Caco-2 (cell line): Measurements from ENCODE around the gene DDX54. TPM values are rescaled to one million over a fixed set of nuclear protein-coding genes. Genes with fewer than 3 reads are reported as not detected.
A peak's percentile ranks its signal among the peaks of the same experiment; 100 is the strongest.

Source experiments
- BruUV-seq: library from RNA; stranded (reverse); fragments of 400-500 nt; replicated peaks from 2 replicates; lab custom pipeline; 2021; lab: Mats Ljungman, UMichigan
- CTCF ChIA-PET: fragments of 300-600 bp; sonication (Branson Sonifier 250); formaldehyde crosslinking; loops from one replicate; lab custom pipeline; 2022; ENCODE audit warnings: antibody characterized with exemption; lab: Charles Lee
- POLR2A ChIA-PET: fragments of 300-600 bp; sonication (Branson Sonifier 250); formaldehyde crosslinking; loops from one replicate; lab custom pipeline; 2022; ENCODE audit warnings: antibody characterized with exemption; lab: Charles Lee
- DNase-seq, 2 experiments: peaks; one replicate each; pipeline versions ENCODE4 v3.0.0 to v3.0.0-alpha.2; 2020 to 2022
- H3K27me3 ChIP-seq: replicated peaks from 2 replicates; pipeline ENCODE4 v1.6.0; 2011; ENCODE audit warnings: low read length; ENCODE audit not compliant: control insufficient read depth, insufficient read depth
- H3K36me3 ChIP-seq: 2 replicates; pipeline ENCODE4 v1.5.1; 2011; ENCODE audit warnings: low read length; ENCODE audit not compliant: control insufficient read depth, insufficient read depth
- H3K4me1 ChIP-seq: fragments of 250-450 bp; sonication (Bioruptor Pico); 2 replicates; pipeline ENCODE4 v1.5.1; 2020; ENCODE audit warnings: mild to moderate bottlenecking
- H3K4me3 ChIP-seq: 2 replicates; pipeline ENCODE4 v1.5.1; 2011; ENCODE audit warnings: low read depth, mild to moderate bottlenecking, control low read depth, low read length
- H3K9me3 ChIP-seq: fragments of 250-450 bp; sonication (Bioruptor Pico); 2 replicates; pipeline ENCODE4 v1.5.1; 2020; ENCODE audit warnings: mild to moderate bottlenecking, moderate library complexity
- H3K27ac Mint-ChIP-seq: one replicate; pipeline ENCODE4 v1.8.0; 2022; ENCODE audit warnings: mixed read lengths; ENCODE audit not compliant: unreplicated experiment
- H3K27me3 Mint-ChIP-seq: one replicate; pipeline ENCODE4 v1.8.0; 2022; ENCODE audit warnings: mixed read lengths; ENCODE audit not compliant: insufficient read depth, unreplicated experiment
- H3K36me3 Mint-ChIP-seq: one replicate; pipeline ENCODE4 v1.8.0; 2022; ENCODE audit warnings: mild to moderate bottlenecking, mixed read lengths; ENCODE audit not compliant: insufficient read depth, unreplicated experiment
- H3K4me1 Mint-ChIP-seq: one replicate; pipeline ENCODE4 v1.8.0; 2022; ENCODE audit warnings: low read depth, mixed read lengths; ENCODE audit not compliant: unreplicated experiment
- H3K4me3 Mint-ChIP-seq: one replicate; pipeline ENCODE4 v1.8.0; 2022; ENCODE audit warnings: mild to moderate bottlenecking, moderate library complexity, mixed read lengths; ENCODE audit not compliant: unreplicated experiment
- H3K9me3 Mint-ChIP-seq: one replicate; pipeline ENCODE4 v1.8.0; 2022; ENCODE audit warnings: mixed read lengths; ENCODE audit not compliant: unreplicated experiment
- CTCF ChIP-seq, 2 experiments: fragments of 200-600 bp in 1 of 2; IDR thresholded peaks; 1 replicate in 1 of 2; 2 replicates in 1 of 2; pipeline versions ENCODE4 v1.5.1 to v1.8.0; 2011 to 2022; ENCODE audit warnings: antibody characterized with exemption in 1 of 2, control low read depth in 1 of 2, inconsistent platforms in 1 of 2, low read depth in 1 of 2, low read length in 1 of 2, mild to moderate bottlenecking in 1 of 2, moderate library complexity in 1 of 2; ENCODE audit not compliant: insufficient read depth in 1 of 2, severe bottlenecking in 1 of 2, unreplicated experiment in 1 of 2
- intact Hi-C: fragments of 100-400 bp; cut with micrococcal nuclease; formaldehyde crosslinking; loops from one replicate; pipeline ENCODE4 v1.10.0; 2022; ENCODE audit not compliant: unreplicated experiment
- total RNA-seq: library from RNA; stranded (reverse); gene quantifications from 2 replicates; pipeline ENCODE4 v1.2.3, GENCODE V29; 2022

Gene DDX54
- total RNA-seq, 1 experiment from 2014 or later, result 110 TPM

GRCh38 chr12:113186033-113186365, 721 bp upstream of the DDX54 start:
- Mint-ChIP-seq H3K27ac (peak overlapping the region; percentile 88), H3K27me3 (no peaks in the 10 kb centered on the region), H3K4me3 (peak overlapping the region; percentile 87), H3K4me1 (peaks cover 16% of the 10 kb centered on the region), H3K36me3 (peaks cover 65% of the 10 kb centered on the region), H3K9me3 (no peaks in the 10 kb centered on the region)
- TF ChIP-seq CTCF (IDR thresholded peaks at IDR 0.05; ENCODE audit: insufficient read depth in 1 of 2, low read depth in 1 of 2, low read length in 1 of 2, severe bottlenecking in 1 of 2, unreplicated experiment in 1 of 2), result no peak
- POLR2A ChIA-PET, result interaction anchor here (0.5 to 1.8 kb wide), 6 partner anchors 33 to 776 kb away, joined by 3 to 11 read pairs (median 4); no protein-coding TSS in a partner anchor
- no peaks in the 10 kb centered on the region for H3K9me3 ChIP-seq
- H3K27me3 ChIP-seq, result no peaks in the 10 kb centered on the region
- no peak for DNase-seq
- peak overlapping the region; percentile 93 for H3K4me3 ChIP-seq
- intact Hi-C loops, result no loop called here
- H3K36me3 ChIP-seq, result peaks cover 4% of the 10 kb centered on the region; the same call in 1 of the 2 replicates
- BruUV-seq, result no TSS peak
- peaks cover 6% of the 10 kb centered on the region; the same call in 1 of the 2 replicates for H3K4me1 ChIP-seq
- CTCF ChIA-PET, result interaction anchor here (1.0 kb wide), 1 partner anchor 33 kb away, joined by 5 read pairs; no protein-coding TSS in a partner anchor

GRCh38 chr12:113184900-113185179, 438 bp downstream of the DDX54 start:
- peaks cover 4% of the 10 kb centered on the region; the same call in 1 of the 2 replicates for H3K36me3 ChIP-seq
- peak overlapping the region; percentile 87 for H3K4me3 Mint-ChIP-seq
- no peaks in the 10 kb centered on the region for H3K27me3 Mint-ChIP-seq
- intact Hi-C loops, result no loop called here
- H3K9me3 ChIP-seq, result no peaks in the 10 kb centered on the region
- ChIA-PET CTCF (interaction anchor here (0.6 to 1.8 kb wide), 2 partner anchors 10 to 20 kb away, joined by 3 to 8 read pairs; no protein-coding TSS in a partner anchor), POLR2A (interaction anchor here (0.6 to 1.8 kb wide), 4 partner anchors 32 to 529 kb away, joined by 4 to 11 read pairs (median 8); no protein-coding TSS in a partner anchor)
- peaks cover 72% of the 10 kb centered on the region for H3K36me3 Mint-ChIP-seq
- H3K9me3 Mint-ChIP-seq, result no peaks in the 10 kb centered on the region
- peak overlapping the region; percentile 88 for H3K27ac Mint-ChIP-seq
- H3K4me3 ChIP-seq, result peak overlapping the region; percentile 93
- H3K4me1 ChIP-seq, result no peaks in the 10 kb centered on the region
- no peaks in the 10 kb centered on the region for H3K27me3 ChIP-seq
- DNase-seq, result peak; percentile 90 to 91
- no TSS peak for BruUV-seq
- H3K4me1 Mint-ChIP-seq, result peaks cover 16% of the 10 kb centered on the region
- no peak for TF ChIP-seq CTCF (IDR thresholded peaks at IDR 0.05; ENCODE audit: insufficient read depth in 1 of 2, low read depth in 1 of 2, low read length in 1 of 2, severe bottlenecking in 1 of 2, unreplicated experiment in 1 of 2)

GRCh38 chr12:113184098-113184899, 979 bp downstream of the DDX54 start:
- H3K27me3 Mint-ChIP-seq, result no peaks in the 10 kb centered on the region
- H3K36me3 Mint-ChIP-seq, result peaks cover 73% of the 10 kb centered on the region
- H3K4me1 ChIP-seq, result no peaks in the 10 kb centered on the region
- ChIA-PET CTCF (interaction anchor here (0.6 to 1.8 kb wide), 3 partner anchors 10 to 711 kb away, joined by 3 to 8 read pairs (median 3); no protein-coding TSS in a partner anchor), POLR2A (interaction anchor here (0.8 to 1.8 kb wide), 2 partner anchors 38 to 46 kb away, joined by 5 to 11 read pairs; partner anchors contain the start of gene TPCN1)
- H3K27me3 ChIP-seq, result no peaks in the 10 kb centered on the region
- DNase-seq, result no peak
- peak overlapping the region; percentile 93 for H3K4me3 ChIP-seq
- no peaks in the 10 kb centered on the region for H3K9me3 ChIP-seq
- peak overlapping the region; percentile 88 for H3K27ac Mint-ChIP-seq
- peak overlapping the region; percentile 87 for H3K4me3 Mint-ChIP-seq
- H3K4me1 Mint-ChIP-seq, result peaks cover 14% of the 10 kb centered on the region
- BruUV-seq, result no TSS peak
- H3K9me3 Mint-ChIP-seq, result no peaks in the 10 kb centered on the region
- intact Hi-C loops, result no loop called here
- TF ChIP-seq CTCF (IDR thresholded peaks at IDR 0.05; ENCODE audit: insufficient read depth in 1 of 2, low read depth in 1 of 2, low read length in 1 of 2, severe bottlenecking in 1 of 2, unreplicated experiment in 1 of 2), result no peak
- H3K36me3 ChIP-seq, result peaks cover 3% of the 10 kb centered on the region; the same call in 1 of the 2 replicates
